Endodermal cell (in vitro differentiated cells): ENCODE data around the gene PANX2. TPM values are rescaled to one million over a fixed set of nuclear protein-coding genes. Genes with fewer than 3 reads are reported as not detected.

Experiments
- DNase-seq: peaks from one replicate; pipeline ENCODE4 v3.0.0-alpha.2; 2017
- H3K27ac ChIP-seq: 2 replicates; pipeline ENCODE4 v1.5.1; 2013; ENCODE audit warnings: mild to moderate bottlenecking, low read depth, low read length, moderate library complexity
- H3K27me3 ChIP-seq: 2 replicates; pipeline ENCODE4 v1.6.1; 2013; ENCODE audit warnings: mild to moderate bottlenecking, low read length, moderate library complexity; ENCODE audit not compliant: insufficient read depth, control insufficient read depth, poor library complexity, severe bottlenecking
- H3K36me3 ChIP-seq: 2 replicates; pipeline ENCODE4 v1.7.0; 2013; ENCODE audit warnings: mild to moderate bottlenecking, low read length, moderate library complexity; ENCODE audit not compliant: control insufficient read depth, insufficient read depth
- H3K4me1 ChIP-seq: one replicate; pipeline ENCODE4 v1.7.0; 2013; ENCODE audit warnings: low read length; ENCODE audit not compliant: control insufficient read depth, insufficient read depth
- H3K4me3 ChIP-seq: 2 replicates; pipeline ENCODE4 v1.5.1; 2013; ENCODE audit warnings: mild to moderate bottlenecking, low read length, moderate library complexity
- H3K9ac ChIP-seq: 2 replicates; pipeline ENCODE4 v1.6.1; 2013; ENCODE audit warnings: mild to moderate bottlenecking, low read length, moderate library complexity; ENCODE audit not compliant: poor library complexity, severe bottlenecking; ENCODE audit errors: extremely low read depth
- H3K9me3 ChIP-seq: 2 replicates; pipeline ENCODE4 v1.6.1; 2013; ENCODE audit warnings: mild to moderate bottlenecking, low read length, moderate library complexity; ENCODE audit not compliant: control insufficient read depth
- H3K27ac Mint-ChIP-seq: 2 replicates; pipeline ENCODE4 v1.8.0; 2020; ENCODE audit warnings: mixed read lengths
- H3K27me3 Mint-ChIP-seq: 2 replicates; pipeline ENCODE4 v1.8.0; 2021; ENCODE audit warnings: mild to moderate bottlenecking, mixed read lengths; ENCODE audit not compliant: insufficient read depth
- H3K36me3 Mint-ChIP-seq: 2 replicates; pipeline ENCODE4 v1.8.0; 2020; ENCODE audit warnings: low read depth, mixed read lengths
- H3K4me1 Mint-ChIP-seq: 2 replicates; pipeline ENCODE4 v1.8.0; 2020; ENCODE audit warnings: mixed read lengths
- H3K4me3 Mint-ChIP-seq: 2 replicates; pipeline ENCODE4 v1.8.0; 2020; ENCODE audit warnings: mild to moderate bottlenecking, moderate library complexity, mixed read lengths
- H3K9me3 Mint-ChIP-seq: 2 replicates; pipeline ENCODE4 v1.8.0; 2020; ENCODE audit warnings: mild to moderate bottlenecking, mixed read lengths
- WGBS, 2 experiments: methylation state at CpG; one replicate each; pipeline versions ENCODE4 v1.1.5 to v1.1.7; 2013; ENCODE audit warnings: missing lambda C conversion rate in 2 of 2, mixed read lengths in 1 of 2; ENCODE audit not compliant: insufficient coverage in 1 of 2, insufficient read length in 1 of 2; 5-methylcytosine and 5-hydroxymethylcytosine counted together
- total RNA-seq, 2 donors: library from RNA; stranded (reverse); fragmentation: NEBNext Ultra II Directional in 1 of 2; extraction: Animal tissue kit (Norgen Biotek cat#: 25700) in 1 of 2; gene quantifications; 2 replicates in 1 of 2; 3 replicates in 1 of 2; pipeline ENCODE4 v1.2.1, GENCODE V29; 2021
- TF ChIP-seq, protein P1 (sequence below): fragments of 200-600 bp; sonication (generic); conservative IDR thresholded peaks from 2 replicates; pipeline ENCODE4 v1.5.0; 2021; ENCODE audit warnings: antibody characterized with exemption, mild to moderate bottlenecking

PANX2 gene
- total RNA-seq, 2 donors from 2014 or later: 8.8 to 11.2 TPM

DNA sequence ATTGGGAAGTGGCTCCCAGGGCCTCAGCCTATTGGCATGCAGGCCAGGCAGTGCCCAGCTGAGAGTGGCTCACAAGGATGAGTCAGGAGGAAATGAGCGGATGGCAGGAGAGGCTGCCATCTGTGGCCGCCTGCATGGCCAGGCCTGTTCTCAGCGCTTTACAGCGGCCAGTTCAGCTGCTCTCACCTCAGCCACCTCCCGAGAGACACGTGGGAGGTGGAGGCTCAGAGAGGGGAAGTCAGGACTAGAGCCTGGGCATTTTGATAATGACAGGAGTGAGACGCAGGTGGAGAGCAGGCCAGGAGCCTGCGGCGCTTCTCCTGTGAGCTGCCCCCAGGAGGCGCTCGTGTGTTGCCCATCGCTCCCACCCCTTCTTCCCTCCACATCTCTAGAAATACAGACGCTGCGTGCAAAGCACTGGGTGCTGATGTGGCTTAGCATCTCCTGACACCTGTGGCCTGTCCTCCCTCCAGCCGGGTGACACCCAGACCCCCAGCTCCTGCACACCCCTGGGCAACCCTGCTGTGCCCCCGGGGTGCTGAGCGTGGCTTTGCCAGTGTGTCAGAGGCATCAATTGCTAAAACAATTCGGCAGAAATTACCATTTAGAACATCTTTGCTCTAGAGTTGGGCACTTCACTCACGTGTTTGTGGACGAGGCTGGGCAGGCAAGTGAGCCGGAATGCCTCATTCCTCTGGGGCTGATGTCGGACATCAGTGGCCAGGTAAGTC is 21.4 kb upstream of the PANX2 start:
- TF ChIP-seq, protein P1, sequence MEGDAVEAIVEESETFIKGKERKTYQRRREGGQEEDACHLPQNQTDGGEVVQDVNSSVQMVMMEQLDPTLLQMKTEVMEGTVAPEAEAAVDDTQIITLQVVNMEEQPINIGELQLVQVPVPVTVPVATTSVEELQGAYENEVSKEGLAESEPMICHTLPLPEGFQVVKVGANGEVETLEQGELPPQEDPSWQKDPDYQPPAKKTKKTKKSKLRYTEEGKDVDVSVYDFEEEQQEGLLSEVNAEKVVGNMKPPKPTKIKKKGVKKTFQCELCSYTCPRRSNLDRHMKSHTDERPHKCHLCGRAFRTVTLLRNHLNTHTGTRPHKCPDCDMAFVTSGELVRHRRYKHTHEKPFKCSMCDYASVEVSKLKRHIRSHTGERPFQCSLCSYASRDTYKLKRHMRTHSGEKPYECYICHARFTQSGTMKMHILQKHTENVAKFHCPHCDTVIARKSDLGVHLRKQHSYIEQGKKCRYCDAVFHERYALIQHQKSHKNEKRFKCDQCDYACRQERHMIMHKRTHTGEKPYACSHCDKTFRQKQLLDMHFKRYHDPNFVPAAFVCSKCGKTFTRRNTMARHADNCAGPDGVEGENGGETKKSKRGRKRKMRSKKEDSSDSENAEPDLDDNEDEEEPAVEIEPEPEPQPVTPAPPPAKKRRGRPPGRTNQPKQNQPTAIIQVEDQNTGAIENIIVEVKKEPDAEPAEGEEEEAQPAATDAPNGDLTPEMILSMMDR: peak; percentile 97
- no peaks in the 10 kb centered on the region for H3K9me3 ChIP-seq
- H3K36me3 ChIP-seq: no peaks in the 10 kb centered on the region
- DNase-seq: peak; percentile 90
- WGBS, 2 experiments: 37 to 42% methylated on average over 18 to 22 of the region's 22 CpGs
- H3K9ac ChIP-seq: no peak overlapping the region
- no peaks in the 10 kb centered on the region for H3K36me3 Mint-ChIP-seq
- H3K27me3 Mint-ChIP-seq: peaks cover 4% of the 10 kb centered on the region
- no peak overlapping the region for H3K4me3 ChIP-seq
- H3K27ac Mint-ChIP-seq: no peak overlapping the region
- H3K27me3 ChIP-seq: no peaks in the 10 kb centered on the region
- no peak overlapping the region for H3K4me3 Mint-ChIP-seq
- H3K9me3 Mint-ChIP-seq: peaks cover 2% of the 10 kb centered on the region
- no peaks in the 10 kb centered on the region for H3K4me1 ChIP-seq
- no peak overlapping the region for H3K27ac ChIP-seq
- no peaks in the 10 kb centered on the region for H3K4me1 Mint-ChIP-seq

DNA sequence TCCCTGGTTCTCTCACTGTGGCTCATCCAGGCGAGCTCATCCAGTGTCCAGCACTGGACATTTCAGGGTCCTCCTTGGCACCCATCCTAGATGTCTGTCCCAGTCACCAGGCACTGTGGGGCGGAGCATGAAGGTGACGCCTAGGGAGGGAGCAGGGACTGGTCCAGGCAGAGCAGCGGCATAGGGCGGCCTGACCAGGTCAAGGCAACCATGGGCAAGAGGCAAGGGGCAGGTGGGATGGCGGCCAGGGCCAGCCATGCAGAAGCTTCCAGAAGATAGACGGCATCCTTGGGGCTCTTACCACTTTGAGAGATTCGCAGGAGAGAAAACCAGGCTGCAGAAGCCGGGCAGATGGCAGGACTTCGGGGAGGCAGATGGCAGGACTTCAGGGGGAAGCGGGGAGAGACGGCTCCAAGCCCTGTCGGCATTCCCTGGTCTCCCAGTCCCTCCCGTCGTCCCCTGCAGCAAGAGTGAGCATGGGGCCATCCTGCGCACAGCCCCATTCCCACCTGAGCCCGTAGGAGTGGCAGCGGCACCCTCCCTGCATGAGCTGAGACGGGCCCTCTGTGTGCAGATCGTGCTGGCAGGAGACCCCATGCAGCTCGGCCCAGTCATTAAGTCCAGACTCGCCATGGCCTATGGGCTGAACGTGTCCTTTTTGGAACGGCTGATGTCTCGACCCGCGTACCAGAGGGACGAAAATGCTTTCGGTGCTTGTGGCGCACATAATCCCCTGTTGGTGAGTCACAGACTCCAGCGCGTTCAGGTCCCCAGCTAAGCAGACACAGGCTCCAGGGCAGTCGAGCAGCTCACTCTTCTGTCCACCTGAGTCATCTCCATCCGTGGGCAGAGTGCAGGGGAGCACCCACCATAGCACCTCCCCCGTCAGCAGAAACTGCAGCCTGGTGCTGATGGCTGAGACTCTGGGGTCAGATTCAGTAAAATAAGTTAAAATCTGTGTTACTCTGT is 20.1 kb upstream of the PANX2 start:
- Mint-ChIP-seq H3K4me1 (no peaks in the 10 kb centered on the region), H3K27me3 (peaks cover 4% of the 10 kb centered on the region), H3K36me3 (no peaks in the 10 kb centered on the region), H3K4me3 (no peak overlapping the region), H3K27ac (no peak overlapping the region), H3K9me3 (no peaks in the 10 kb centered on the region)
- Histone ChIP-seq H3K27me3 (no peaks in the 10 kb centered on the region), H3K36me3 (no peaks in the 10 kb centered on the region), H3K9ac (no peak overlapping the region), H3K27ac (no peak overlapping the region), H3K4me3 (no peak overlapping the region), H3K4me1 (no peaks in the 10 kb centered on the region), H3K9me3 (no peaks in the 10 kb centered on the region)
- TF ChIP-seq, protein P1: no peak
- no peak for DNase-seq
- 90 to 92% methylated on average over 28 to 35 of the region's 35 CpGs for WGBS, 2 experiments

DNA sequence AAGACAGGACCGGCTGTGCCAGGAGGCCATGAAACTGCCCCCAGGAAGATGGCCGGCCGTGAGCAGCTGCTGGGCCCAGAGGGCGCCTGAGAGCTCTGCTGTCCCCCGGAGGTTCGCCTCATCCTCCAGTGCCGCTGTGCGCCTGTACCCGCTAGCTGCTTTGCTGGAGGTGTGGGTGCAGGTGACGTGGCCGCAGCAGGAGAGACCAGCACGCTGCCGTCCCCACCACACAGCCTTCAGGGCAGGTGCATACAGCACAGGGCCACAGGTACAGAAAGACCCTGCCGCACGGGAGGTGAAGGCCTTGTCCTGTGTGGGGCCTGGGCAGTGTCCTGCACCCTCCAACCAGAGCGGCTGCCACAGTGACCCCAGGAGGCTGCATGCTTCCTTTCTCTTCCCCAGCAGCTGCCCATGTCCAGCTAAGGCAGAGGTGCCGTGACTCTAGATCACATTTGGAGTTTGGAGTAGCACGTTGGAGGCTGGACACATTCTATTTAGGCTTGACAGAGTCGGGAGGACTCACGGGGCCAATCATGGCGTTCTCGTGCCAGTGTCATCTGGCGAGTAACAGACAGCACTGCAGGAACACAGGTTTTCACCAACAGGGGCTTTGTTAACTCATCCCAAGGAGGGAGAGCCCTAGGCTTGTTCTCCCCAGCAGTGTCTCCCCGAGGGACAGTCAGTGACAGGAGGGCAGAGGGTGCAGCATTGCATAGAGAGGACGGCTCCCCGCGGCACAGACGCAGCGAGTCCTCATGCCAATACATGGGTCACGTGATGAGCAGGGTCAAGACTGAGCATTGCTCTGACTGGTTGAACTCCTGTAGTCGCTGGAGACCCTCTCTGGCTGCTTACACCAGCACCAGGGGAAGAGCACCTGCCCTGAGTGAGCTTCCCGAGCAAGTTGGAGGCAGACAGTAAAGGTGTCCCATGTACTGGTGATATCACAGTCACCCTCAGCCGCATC is 18.7 kb upstream of the PANX2 start:
- Histone ChIP-seq H3K4me3 (no peak overlapping the region), H3K27ac (no peak overlapping the region), H3K36me3 (no peaks in the 10 kb centered on the region), H3K27me3 (no peaks in the 10 kb centered on the region), H3K9me3 (no peaks in the 10 kb centered on the region), H3K4me1 (no peaks in the 10 kb centered on the region), H3K9ac (no peak overlapping the region)
- Mint-ChIP-seq H3K36me3 (no peaks in the 10 kb centered on the region), H3K9me3 (no peaks in the 10 kb centered on the region), H3K4me1 (no peaks in the 10 kb centered on the region), H3K27me3 (peaks cover 7% of the 10 kb centered on the region), H3K27ac (no peak overlapping the region), H3K4me3 (no peak overlapping the region)
- peak; percentile 71 for DNase-seq
- TF ChIP-seq, protein P1: peak; percentile 38
- 90 to 96% methylated on average over 17 to 33 of the region's 33 CpGs for WGBS, 2 experiments
